GM06990 (cell line): ENCODE results near the gene ADGRD1.

ENCODE experiments used
- DNase-seq: peaks from one replicate; pipeline ENCODE4 v3.0.0-alpha.2; 2011; ENCODE audit not compliant: insufficient read length; ENCODE audit errors: extremely low read depth
- H3K27me3 ChIP-seq: replicated peaks from 2 replicates; pipeline ENCODE4 v1.6.0; 2011; ENCODE audit warnings: low read length; ENCODE audit not compliant: control insufficient read depth, insufficient read depth
- H3K36me3 ChIP-seq: 2 replicates; pipeline ENCODE4 v1.5.1; 2011; ENCODE audit warnings: low read length; ENCODE audit not compliant: control insufficient read depth, insufficient read depth
- H3K4me3 ChIP-seq: replicated peaks from 2 replicates; pipeline ENCODE4 v1.5.1; 2011; ENCODE audit warnings: low read depth, mild to moderate bottlenecking, control low read depth, low read length
- CTCF ChIP-seq: IDR thresholded peaks from 2 replicates; pipeline ENCODE4 v1.5.1; 2011; ENCODE audit warnings: low read length, control low read depth, mild to moderate bottlenecking, inconsistent platforms; ENCODE audit not compliant: insufficient read depth, poor library complexity, severe bottlenecking

ADGRD1 gene

GRCh38 chr12:131146173-131146675, 192.5 kb downstream of the ADGRD1 start:
- DNase-seq: no peak
- Histone ChIP-seq H3K4me3 (no peak overlapping the region), H3K27me3 (no peaks in the 10 kb centered on the region), H3K36me3 (no peaks in the 10 kb centered on the region)
- TF ChIP-seq CTCF: no peak

GRCh38 chr12:131147293-131147692, 193.6 kb downstream of the ADGRD1 start:
- no peak for DNase-seq
- H3K27me3 ChIP-seq: no peaks in the 10 kb centered on the region
- no peak for TF ChIP-seq CTCF
- no peak overlapping the region for H3K4me3 ChIP-seq
- H3K36me3 ChIP-seq: no peaks in the 10 kb centered on the region

- TF ChIP-seq CTCF: no peak
- no peak overlapping the region for H3K4me3 ChIP-seq
- no peaks in the 10 kb centered on the region; the same call in 1 of the 2 replicates for H3K27me3 ChIP-seq
- no peaks in the 10 kb centered on the region for H3K36me3 ChIP-seq
- DNase-seq: no peak
Measured at GRCh38 chr12:131147894-131148293, 194.2 kb downstream of the ADGRD1 start.

GRCh38 chr12:131151558-131152345, 198.0 kb downstream of the ADGRD1 start:
- TF ChIP-seq CTCF: no peak
- Histone ChIP-seq H3K36me3 (no peaks in the 10 kb centered on the region), H3K4me3 (no peak overlapping the region), H3K27me3 (no peaks in the 10 kb centered on the region; the same call in 1 of the 2 replicates)
- DNase-seq: no peak

- H3K4me3 ChIP-seq: no peak overlapping the region
- no peaks in the 10 kb centered on the region for H3K36me3 ChIP-seq
- DNase-seq: no peak
- TF ChIP-seq CTCF: no peak
- no peaks in the 10 kb centered on the region; the same call in 1 of the 2 replicates for H3K27me3 ChIP-seq
Measured at GRCh38 chr12:131152587-131152986, 198.9 kb downstream of the ADGRD1 start.
